SW480 (cell line): Measurements from ENCODE around the gene SNX27.
"Not testable (repeated sequence)": the region's sequence is repeated elsewhere in the genome, so short reads cannot be mapped to it uniquely, and the experiment has no call there.

Experiments used
- DNase-seq: peaks from one replicate; pipeline ENCODE4 v3.0.0-alpha.2; 2016; ENCODE audit warnings: low spot score

Gene SNX27

GRCh38 chr1:151721788-151722510 is 110.1 kb downstream of the SNX27 start:
- no peak for DNase-seq

GRCh38 chr1:151723726-151724370 is 112.0 kb downstream of the SNX27 start:
- DNase-seq, result no peak

- DNase-seq, result no peak
These were observed 116.6 kb downstream of the SNX27 start for GRCh38 chr1:151728151-151729054.

- no peak for DNase-seq
These were observed 117.5 kb downstream of the SNX27 start for GRCh38 chr1:151729157-151729965.

- no peak for DNase-seq
These were observed 118.1 kb downstream of the SNX27 start for GRCh38 chr1:151729966-151730291.

- no peak for DNase-seq
These were observed 121.3 kb downstream of the SNX27 start for GRCh38 chr1:151733126-151733525.

- not testable (repeated sequence) for DNase-seq
These were observed 122.1 kb downstream of the SNX27 start for GRCh38 chr1:151733995-151734394.

GRCh38 chr1:151737026-151737425 is 125.2 kb downstream of the SNX27 start:
- no peak for DNase-seq

- DNase-seq, result no peak
These were observed 125.6 kb downstream of the SNX27 start for GRCh38 chr1:151737479-151737878.

GRCh38 chr1:151739590-151740355 is 127.9 kb downstream of the SNX27 start:
- no peak for DNase-seq

- DNase-seq, result no peak
These were observed 129.7 kb downstream of the SNX27 start for GRCh38 chr1:151741516-151741915.
